ENCODE data around the gene FANCB.

Gene FANCB

GRCh38 chrX:14872851-14873675 is at the start of gene FANCB, which contains the start of gene MOSPD2:
FANCB (minus strand) TSS chrX:14873069; CDS start chrX:14865510, 7,559 bp downstream.
MOSPD2 (plus strand) TSS chrX:14873421; CDS start chrX:14873529, 108 bp downstream.
- DNase-seq, result peak; percentile 41 to 90

DNA sequence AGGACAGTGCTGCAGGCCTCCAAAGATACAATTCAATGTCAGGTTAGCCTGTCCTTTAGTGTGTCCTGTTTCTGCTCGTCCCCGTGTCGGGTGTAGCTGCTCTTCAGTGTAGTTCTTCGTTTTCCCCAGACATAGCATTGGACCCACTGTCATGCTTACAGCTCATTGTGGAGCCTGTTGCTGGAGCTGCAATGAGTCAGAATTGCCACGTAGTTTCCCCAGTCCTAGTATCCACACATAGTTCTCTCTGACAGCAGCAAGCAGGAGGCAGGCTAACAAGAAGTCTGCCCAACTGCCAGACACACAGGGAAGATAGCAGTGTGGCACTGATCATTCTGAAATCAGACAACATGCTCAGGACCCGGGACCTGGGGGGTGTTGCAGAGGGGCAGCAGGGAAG is 49.6 kb upstream of the FANCB start:
- DNase-seq, result no peak

DNA sequence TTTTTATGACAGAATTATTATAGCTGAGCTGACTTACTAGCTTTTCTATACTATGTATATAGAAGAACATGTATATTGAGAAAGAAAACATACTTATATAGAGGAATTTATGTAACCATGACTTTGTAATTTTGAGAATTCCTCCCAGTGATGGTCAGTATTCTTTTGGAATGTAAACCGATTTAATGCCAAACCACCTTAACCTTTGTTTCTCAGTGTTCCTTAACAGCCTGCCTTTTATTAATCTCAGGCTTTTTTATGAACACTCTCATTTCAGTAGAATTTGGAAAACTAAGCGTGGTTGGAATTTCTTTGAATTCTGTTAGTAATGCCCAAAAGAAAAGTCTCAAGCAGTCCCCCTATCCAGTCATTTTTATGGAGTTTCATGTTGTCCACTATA is 47.3 kb upstream of the FANCB start:
- DNase-seq, result no peak

DNA sequence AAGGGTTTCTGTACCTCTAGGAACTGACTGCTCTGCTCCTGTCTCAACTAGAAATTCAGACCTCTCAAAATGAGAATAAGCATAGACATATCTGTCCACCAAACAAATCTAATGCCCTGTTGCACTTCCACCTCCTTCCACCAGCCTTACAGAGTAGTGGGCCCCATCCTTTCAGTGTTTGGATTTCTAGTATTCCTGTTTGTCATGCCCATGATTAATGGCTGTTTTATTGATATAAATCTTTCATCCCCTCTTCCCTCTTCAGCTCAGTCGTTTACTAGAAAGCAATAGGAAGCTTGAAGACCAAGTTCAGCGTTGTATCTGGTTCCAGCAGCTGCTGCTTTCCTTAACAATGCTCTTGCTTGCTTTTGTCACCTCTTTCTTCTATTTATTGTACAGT is 46.5 kb upstream of the FANCB start:
- no peak for DNase-seq

DNA sequence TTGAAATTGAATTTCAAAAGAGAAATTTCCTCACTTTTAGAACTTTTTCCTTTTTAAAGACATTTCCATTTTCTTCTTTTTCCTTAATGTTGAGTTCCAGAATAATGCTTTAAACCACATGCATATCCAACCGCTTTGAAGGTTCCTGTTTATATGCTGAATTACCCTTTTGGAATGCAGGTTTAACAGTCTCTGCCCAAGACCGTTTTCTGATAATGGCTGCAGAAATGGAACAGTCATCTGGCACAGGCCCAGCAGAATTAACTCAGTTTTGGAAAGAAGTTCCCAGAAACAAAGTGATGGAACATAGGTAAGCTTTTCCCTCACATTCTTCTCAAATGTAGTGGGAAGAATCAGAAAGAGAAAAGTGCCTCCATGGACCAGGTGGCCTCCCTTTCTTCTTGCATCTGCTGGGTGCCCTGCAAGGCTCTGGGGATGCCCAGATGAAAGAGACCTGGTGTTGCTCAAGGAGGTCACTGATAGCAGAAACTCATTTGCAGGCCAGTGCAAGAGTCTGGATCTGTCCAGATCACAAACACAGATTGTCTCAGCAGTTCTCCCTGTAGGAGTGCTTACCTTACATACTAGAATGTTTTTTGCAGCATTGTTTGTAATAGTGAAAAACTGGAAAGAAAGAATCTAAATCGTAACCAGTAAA is 43.3 kb upstream of the FANCB start:
- no peak for DNase-seq

- DNase-seq, result no peak
Observed at GRCh38 chrX:14915596-14915995, 42.7 kb upstream of the FANCB start.

GRCh38 chrX:14913241-14913640 is 40.4 kb upstream of the FANCB start:
- DNase-seq, result no peak

DNA sequence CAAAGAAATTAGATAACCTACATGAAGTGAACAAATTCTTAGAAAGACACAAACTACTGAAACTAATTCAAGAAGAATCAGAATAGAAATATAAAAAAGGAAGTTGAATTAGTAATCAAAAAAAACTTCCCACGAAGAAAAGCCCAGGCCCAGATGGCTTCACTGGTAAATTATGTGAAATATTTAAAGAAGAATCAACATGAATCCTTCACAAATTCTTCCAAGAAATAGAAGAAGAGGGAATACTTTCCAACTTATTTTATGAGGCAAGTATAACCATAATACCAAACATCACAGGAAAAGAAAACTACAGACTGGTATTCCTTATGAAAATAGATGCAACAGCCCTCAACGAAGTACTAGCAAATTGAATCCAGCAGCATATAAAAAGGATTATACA is 31.0 kb upstream of the FANCB start:
- no peak for DNase-seq

GRCh38 chrX:14902537-14902936 is 29.7 kb upstream of the FANCB start:
- no peak for DNase-seq

GRCh38 chrX:14899607-14900006 is 26.7 kb upstream of the FANCB start:
- no peak for DNase-seq

- no peak for DNase-seq
Observed at GRCh38 chrX:14897042-14897441, 24.2 kb upstream of the FANCB start.

DNA sequence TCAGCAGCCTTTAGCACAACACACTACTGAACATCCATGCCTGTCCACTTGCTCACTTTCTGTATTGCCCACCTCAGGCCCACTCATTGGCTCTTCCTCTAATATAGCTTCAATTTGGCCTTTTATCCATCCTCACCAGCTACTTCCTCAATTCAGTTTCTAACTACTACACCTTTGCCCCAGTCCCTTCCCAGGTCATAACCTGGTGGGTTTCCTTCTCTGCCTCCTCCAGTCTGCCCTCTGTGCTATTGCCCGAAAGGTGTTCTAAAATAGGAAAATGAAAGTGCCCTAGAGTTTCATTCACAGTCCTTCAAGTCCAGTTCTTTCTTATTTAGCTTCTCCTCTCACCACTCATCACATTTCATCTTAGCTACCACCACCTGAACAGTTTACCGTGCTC is 23.4 kb upstream of the FANCB start:
- no peak for DNase-seq

DNA sequence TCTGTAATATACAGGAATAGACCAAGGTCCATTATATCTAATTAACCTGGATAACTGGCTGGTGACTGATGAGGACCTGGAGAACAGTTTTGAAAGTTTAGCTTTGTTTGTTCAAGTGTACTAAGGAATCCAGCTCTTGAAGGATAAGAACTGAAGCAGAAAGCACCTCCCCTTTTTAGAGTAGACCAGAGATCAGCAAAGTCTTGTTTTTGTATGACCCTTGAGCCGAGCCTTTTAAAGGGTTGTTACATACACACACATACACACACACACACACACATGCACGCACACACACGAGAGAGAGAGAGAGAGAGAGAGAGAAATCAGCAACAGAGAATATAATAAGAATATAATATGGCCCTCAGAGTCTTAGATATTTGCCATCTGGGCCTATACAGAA is 13.4 kb upstream of the FANCB start:
- no peak for DNase-seq

DNA sequence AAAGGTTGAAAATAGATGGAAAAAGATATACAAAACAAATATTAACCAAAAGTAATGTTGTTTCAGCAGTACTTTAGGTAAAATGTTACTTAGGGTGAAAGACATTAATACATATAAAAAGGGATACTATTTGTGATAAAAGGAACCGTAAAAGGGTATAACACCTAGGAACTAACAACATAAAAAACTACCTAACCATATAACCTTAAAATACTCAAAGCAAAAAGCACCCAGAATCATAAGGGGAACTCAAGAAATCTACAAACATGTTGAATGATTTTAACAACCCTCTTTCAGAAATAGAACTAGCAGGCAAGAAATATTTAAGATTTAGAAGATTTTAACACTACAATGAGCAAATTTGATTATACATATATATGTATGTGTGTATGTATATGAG is 11.8 kb upstream of the FANCB start:
- DNase-seq, result no peak

GRCh38 chrX:14883826-14884225 is 11.0 kb upstream of the FANCB start:
- no peak for DNase-seq

DNA sequence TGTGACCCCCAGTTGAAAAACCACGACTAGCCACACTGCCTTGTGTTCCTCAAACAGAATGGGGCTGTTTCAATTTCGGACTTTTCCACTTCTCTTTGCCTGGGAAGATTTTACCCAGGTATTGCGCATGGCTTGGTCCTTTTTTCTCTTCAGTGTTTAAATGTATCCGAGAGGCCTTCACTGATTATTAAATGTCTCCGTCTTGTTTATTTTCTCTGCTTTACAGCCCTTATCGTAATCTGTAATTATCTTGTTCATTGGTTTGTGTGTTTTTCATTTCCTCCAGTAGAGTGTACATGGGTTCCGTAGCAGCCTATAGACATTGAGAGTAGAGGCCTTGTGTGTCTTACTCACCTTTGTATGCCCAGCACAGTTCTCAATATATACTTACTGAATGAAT is 2.8 kb upstream of the FANCB start:
- DNase-seq, result no peak

- DNase-seq, result no peak
Observed at GRCh38 chrX:14873676-14874049, 794 bp upstream of the FANCB start.

GRCh38 chrX:14872355-14872754 is 514 bp downstream of the FANCB start:
- no peak for DNase-seq

- no peak for DNase-seq
Observed at GRCh38 chrX:14871767-14872166, 1.1 kb downstream of the FANCB start.

- DNase-seq, result no peak
Observed at GRCh38 chrX:14865201-14865600, 7.7 kb downstream of the FANCB start.

DNA sequence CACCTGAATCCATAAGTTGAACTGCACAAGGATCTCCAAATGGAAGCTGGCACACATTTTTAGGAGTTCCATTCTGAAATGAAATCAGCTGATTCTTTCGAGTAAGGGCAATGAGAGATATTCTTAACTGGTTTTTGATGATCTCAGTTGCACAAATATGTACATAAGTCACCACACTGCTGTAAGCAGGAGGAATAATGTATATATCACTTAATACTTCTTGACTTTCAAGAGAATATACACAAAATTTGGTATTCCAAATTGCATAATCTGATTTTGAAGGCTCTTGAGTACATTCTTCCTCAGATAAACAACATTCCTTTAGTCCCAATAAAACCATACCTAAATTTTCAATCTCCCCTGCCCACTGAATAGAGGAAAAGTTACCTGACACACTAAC is 8.2 kb downstream of the FANCB start:
- no peak for DNase-seq

DNA sequence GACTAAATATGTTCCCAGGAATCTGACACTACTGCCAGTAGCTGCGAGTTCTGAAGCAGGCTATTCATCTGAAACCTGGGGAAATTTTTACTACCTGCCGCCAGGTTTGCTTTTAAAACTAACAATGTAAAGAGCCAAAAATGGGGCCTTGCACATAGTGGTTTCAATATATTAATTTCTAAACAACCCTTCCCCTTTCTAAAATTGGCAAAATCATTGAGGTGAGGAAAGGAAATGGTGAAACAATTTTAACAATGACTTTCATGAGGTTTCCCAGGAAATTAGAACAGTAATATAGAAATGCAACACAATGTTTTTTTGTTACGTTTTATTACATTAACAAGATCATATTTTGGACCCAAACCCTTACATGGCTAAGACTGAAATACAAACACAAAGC is 21.3 kb downstream of the FANCB start:
- no peak for DNase-seq

GRCh38 chrX:14843666-14844065 is 29.2 kb downstream of the FANCB start:
- DNase-seq, result no peak

GRCh38 chrX:14837155-14837554 is 35.7 kb downstream of the FANCB start:
- DNase-seq, result no peak

GRCh38 chrX:14832586-14832985 is 40.3 kb downstream of the FANCB start:
- no peak for DNase-seq

Data from bone marrow (tissue), 2 donors.